HG03378 (cell line): ENCODE data around the gene TMEM132D.

Experiments
- ATAC-seq: cut with Tn5 transposase; IDR thresholded peaks from one replicate; pipeline ENCODE4 v1.9.1; 2021; ENCODE audit warnings: mild to moderate bottlenecking, moderate library complexity; ENCODE audit not compliant: unreplicated experiment

Gene TMEM132D

GRCh38 chr12:129873833-129874208, 30.0 kb downstream of the TMEM132D start:
- no peak for ATAC-seq

GRCh38 chr12:129873111-129873832, 30.6 kb downstream of the TMEM132D start:
- ATAC-seq = no peak

GRCh38 chr12:129871991-129872972, 31.5 kb downstream of the TMEM132D start:
- ATAC-seq = no peak

GRCh38 chr12:129870796-129871195, 33.0 kb downstream of the TMEM132D start:
- no peak for ATAC-seq

GRCh38 chr12:129870136-129870535, 33.7 kb downstream of the TMEM132D start:
- ATAC-seq = no peak

- ATAC-seq = no peak
These were observed 35.2 kb downstream of the TMEM132D start for GRCh38 chr12:129868575-129868974.

GRCh38 chr12:129863938-129864337, 39.9 kb downstream of the TMEM132D start:
- no peak for ATAC-seq

GRCh38 chr12:129862561-129863175, 41.2 kb downstream of the TMEM132D start:
- no peak for ATAC-seq

GRCh38 chr12:129861951-129862350, 41.9 kb downstream of the TMEM132D start:
- no peak for ATAC-seq

GRCh38 chr12:129854591-129854990, 49.2 kb downstream of the TMEM132D start:
- ATAC-seq = no peak

- ATAC-seq = no peak
These were observed 52.5 kb downstream of the TMEM132D start for GRCh38 chr12:129851296-129851695.

- no peak for ATAC-seq
These were observed 54.9 kb downstream of the TMEM132D start for GRCh38 chr12:129848876-129849275.

GRCh38 chr12:129847063-129847462, 56.8 kb downstream of the TMEM132D start:
- ATAC-seq = no peak

GRCh38 chr12:129844662-129845220, 59.1 kb downstream of the TMEM132D start:
- no peak for ATAC-seq

- no peak for ATAC-seq
These were observed 62.6 kb downstream of the TMEM132D start for GRCh38 chr12:129841251-129841650.

- ATAC-seq = no peak
These were observed 63.5 kb downstream of the TMEM132D start for GRCh38 chr12:129840145-129840884.

- no peak for ATAC-seq
These were observed 64.1 kb downstream of the TMEM132D start for GRCh38 chr12:129839679-129840078.

GRCh38 chr12:129831294-129831693, 72.5 kb downstream of the TMEM132D start:
- no peak for ATAC-seq

GRCh38 chr12:129830796-129831195, 73.0 kb downstream of the TMEM132D start:
- no peak for ATAC-seq

GRCh38 chr12:129827866-129828384, 75.9 kb downstream of the TMEM132D start:
- no peak for ATAC-seq
